ENCODE results near the gene SMYD2.

- TF ChIP-seq CTCF (IDR thresholded peaks at IDR 0.05; ENCODE audit: borderline replicate concordance, extremely low read depth, low read length, poor library complexity, severe bottlenecking) (no peak), EZH2 (IDR thresholded peaks at IDR 0.05; ENCODE audit: borderline replicate concordance, low read depth, low read length, severe bottlenecking) (no peak)
Observed at GRCh38 chr1:214361636-214362035, 80.7 kb downstream of the SMYD2 start.

All from DND-41 (cell line).